Activated CD4-positive, alpha-beta T cell treated with anti-CD3 and anti-CD28 coated beads, Interleukin-2, amount 50 U/mL, for 1 hour (primary cell): ENCODE measurements around the gene NMT2.
A peak's percentile ranks its signal among the peaks of the same experiment; 100 is the strongest.
"Not testable (repeated sequence)": the region's sequence is repeated elsewhere in the genome, so short reads cannot be mapped to it uniquely, and the experiment has no call there.

Source experiments
- DNase-seq: peaks from one replicate; pipeline ENCODE4 v3.0.0-alpha.2; 2020

The NMT2 gene

DNA sequence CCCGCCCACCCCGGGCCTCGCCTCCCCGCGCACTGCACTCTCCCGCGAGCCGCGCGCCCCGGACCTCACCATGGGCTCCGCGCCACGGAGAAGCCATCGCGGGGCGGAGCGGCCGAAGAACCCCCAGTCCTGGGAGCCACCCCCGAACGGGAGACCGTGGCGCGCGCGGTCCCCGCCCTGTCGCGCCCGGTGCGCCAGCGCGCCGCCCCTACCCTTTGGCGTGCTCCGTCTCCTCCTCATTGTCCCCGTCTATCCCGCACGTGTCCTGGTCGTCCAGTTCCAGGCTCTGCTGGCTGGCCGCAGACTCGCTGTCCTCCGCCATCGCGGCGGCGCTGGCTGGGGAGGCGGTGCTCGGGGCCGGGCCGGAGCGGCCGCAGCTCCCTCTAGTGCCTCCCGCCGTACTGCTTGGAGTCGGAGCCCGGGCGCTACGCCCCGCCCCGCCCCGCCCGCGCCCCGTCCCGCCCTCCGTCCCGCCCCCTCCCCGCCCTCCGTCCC lies at the start of gene NMT2:
Gene NMT2, minus strand, starts transcription at position 403 of the 495 bp plus-strand sequence. Its CDS starts 81 bp downstream, at position 322.
- DNase-seq: no peak

DNA sequence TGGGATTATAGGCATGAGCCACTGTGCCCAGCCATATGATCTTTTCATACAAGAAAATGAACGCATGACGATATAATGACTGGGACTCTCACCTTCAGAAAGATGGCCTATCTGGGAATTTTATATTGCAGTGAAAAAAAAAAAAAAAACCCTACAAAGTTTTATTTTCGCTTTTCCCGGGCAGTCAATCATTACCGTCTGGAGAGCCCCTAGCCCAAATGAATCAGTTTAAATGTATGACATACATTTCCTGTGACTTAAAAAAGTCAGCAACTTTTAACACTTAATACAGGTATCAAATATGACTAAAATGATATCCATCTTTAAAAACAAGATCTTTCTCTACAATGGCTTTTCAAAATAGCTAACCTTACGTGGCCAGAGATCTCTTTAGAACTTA lies 48.2 kb upstream of the NMT2 start:
- no peak for DNase-seq

DNA sequence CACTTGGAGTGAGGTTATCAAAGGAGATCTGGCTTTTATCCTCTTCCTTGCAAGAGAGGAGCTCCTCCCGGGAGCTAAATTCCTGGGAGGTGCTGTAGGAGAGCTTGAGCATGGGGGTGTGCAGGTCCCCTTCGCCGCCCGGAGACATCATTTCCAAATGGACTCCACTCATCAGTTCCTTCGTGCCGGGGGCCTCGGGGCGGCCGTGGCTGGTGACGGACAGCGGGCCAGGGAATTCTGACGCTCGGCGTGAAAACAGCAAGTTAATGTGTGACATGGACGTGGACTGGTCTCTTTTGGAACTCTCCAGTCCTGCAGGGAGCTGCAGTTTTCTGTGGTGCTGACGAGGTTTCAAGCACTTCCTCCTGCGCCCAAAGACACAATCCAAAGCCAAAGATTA lies 45.7 kb upstream of the NMT2 start:
- DNase-seq: no peak

DNA sequence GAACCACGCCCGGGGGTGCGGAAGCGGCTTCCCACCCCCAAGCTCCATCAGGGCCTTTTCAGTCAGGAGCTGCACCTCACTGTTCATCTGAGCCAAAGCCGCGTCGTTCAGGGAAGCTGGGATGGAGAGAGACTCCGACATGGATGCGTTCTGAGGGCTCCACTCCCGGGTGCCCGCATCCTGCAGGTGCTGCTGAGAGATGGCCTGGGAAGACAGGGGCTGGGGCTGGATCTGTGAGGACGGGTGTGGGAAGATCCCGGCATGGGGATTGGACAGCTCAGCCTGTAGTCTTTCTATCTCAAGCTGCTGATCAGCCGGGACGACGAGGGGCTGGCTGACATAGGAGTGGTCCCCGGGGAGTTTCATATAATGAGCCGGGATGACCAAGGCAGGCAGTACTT lies 45.0 kb upstream of the NMT2 start:
- no peak for DNase-seq

DNA sequence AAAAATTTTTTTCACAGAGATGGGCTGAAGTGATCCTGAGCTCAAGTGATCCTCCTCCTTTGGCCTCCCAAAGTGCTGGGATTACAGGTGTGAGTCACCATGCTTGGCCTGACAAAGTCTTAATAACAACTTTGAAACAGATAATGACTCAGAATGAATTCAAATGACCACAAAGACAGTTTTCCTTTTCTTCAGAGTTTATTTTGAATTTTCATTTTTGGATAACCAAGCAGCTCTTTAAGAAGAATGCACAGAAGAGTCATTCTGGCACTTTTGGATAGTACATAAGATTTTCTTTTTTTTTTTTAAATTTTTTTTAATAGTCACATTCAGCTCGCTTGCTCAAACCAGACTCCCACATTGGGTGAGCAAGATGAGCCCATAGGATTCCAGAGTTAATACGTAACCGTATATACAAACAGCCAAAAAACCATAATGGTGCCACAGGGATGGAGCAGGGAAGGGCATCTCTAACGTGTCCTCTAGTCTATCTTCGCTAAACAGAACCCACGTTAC lies 43.0 kb upstream of the NMT2 start:
- DNase-seq: no peak

DNA sequence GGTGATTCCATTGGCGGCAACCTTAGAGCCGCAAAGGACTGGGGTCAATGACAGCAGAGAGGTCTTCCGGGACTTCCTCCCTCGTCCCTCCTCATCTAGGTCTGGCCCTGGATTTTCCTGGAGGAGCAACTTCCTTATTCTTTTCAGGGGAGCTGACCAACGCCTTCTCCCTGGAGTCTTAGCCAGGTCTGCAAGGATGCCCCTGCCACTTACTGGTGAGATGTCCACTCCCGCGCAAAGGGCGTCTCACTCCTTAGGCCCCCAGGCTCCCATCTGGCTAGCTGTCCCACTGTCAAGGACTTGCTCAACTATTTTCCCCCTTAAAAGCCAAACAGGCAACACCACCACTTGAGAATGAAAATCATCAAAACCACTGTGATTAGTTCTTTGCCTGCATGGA lies 42.0 kb upstream of the NMT2 start:
- no peak for DNase-seq

DNA sequence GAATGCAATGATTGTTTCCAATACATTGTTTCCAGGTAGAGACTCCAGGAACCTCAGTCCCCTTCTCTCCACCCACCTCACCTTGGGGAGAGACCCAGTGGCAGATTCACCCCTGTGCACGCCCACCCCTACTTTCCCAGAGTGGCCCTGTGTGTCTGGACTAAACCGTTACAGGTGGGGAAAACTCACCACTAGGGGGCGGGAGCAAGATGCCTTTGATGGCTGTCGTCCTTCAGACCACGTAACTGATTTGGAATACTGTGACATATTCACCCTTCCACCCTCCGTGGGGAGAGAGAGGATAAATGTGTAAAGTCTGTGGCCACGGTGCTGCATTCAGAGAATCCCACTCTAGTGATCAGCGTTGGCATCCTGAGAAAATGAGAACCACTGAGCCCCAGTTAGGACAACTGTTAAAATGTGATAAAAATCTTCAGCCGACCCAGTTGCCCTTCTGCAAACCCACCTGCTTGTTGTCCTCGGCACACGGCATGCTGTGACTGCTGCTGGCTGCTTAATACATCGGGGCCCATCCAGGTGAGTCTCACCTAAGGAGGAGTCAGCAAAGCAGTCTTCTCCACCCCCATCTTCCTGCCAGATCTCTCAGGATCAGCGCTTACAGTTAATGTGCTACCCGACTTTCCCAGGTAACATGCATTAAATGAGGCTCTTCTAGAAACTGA lies 41.5 kb upstream of the NMT2 start:
- DNase-seq: peak; percentile 82

DNA sequence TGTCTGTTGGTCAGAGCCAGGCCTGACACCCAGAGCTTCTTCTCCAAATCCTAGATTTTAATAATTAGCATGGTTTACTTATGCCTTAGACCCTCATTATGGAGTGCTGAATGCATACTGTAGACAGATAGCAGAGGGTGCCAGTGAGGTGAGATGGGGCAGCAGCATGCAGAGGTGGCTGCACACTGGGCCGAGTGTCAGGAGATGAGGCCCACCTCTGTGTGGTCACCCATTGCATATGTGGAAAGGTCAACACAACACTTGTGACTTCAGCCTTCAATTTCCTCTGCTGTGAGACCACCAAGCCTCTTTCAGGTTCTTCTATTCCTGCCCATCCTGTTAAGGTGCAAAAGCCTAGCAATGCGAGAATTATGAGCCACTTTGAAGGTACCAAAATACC lies 39.7 kb upstream of the NMT2 start:
- DNase-seq: no peak

DNA sequence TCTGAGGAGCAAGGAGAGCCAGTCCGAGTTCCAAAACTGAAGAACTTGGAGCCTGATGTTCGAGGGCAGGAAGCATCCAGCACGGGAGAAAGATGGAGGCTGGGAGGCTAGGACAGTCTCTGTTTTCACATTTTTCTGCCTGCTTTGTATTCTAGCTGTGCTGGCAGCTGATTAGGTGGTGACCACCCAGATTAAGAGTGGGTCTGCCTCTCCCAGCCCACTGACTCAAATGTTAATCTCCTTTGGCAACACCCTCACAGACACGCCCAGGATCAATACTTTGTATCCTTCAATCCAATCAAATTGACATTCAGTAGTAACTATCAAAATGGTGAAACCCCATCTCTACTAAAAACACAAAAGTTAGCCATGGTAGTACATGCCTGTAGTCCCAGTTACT lies 38.9 kb upstream of the NMT2 start:
- DNase-seq: not testable (repeated sequence)

DNA sequence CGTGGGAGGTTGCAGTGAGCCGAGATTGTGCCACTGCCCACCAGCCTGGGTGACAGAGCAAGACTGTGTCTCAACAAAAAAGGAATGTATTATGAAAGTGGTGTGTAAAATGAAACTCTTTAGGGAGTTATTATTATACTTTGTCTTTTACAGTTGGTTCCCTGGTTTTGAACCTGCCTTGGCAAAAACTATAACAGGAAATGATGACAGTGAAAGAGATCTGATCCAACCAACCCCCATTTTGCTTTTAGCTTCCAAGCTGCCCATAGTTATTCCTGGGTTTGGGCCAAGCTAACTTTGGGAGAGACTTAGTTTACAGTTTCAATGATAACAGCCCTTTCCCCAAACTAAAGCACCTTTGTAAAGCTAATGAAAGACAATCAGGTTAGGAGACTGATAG lies 34.1 kb upstream of the NMT2 start:
- no peak for DNase-seq

DNA sequence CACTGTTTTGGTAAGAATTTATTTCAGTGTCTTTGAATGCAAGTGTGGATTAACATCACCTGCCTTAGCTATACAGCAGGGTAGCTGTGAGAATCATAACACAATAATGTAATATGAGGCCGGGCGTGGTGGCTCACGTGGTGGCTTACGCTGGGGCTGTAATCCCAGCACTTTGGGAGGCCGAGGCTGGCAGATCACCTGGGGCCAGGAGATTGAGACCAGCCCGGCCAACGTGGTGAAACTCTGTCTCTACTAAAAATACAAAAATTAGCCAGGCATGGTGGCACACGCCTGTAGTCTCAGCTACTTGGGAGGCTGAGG lies 33.8 kb upstream of the NMT2 start:
- not testable (repeated sequence) for DNase-seq

DNA sequence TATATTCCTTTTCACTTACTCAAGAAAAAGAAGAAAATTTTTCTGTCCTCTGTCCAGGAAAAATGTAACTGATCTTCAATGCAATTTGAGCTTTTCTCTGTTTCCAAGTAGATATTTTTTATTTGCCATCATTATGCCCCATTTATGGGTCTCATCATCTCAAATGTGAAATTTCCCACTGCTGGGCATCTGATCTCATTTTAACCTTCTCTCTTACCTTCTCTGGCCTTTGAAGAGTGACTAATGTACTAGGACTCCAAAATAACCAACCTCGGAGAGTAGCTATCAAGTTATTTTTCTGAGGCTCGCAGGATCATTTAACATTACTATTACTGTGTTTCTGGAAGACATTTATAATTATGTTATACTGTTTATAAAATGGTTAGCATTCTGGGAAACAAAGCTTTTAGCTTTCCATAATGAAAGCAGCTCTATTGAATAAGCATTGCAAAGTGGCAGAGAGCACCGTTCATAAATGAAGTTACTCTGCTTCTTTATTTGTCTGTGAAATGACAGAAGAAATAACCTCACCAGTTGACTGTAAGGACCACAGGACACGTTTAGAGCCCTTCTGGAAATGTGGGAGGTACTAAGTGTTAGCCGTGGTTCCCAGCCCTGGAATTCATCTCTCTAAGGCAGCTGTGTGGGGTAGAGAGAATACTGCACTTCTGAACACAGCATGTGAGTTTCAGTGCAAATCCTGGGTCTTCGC lies 33.3 kb upstream of the NMT2 start:
- no peak for DNase-seq

DNA sequence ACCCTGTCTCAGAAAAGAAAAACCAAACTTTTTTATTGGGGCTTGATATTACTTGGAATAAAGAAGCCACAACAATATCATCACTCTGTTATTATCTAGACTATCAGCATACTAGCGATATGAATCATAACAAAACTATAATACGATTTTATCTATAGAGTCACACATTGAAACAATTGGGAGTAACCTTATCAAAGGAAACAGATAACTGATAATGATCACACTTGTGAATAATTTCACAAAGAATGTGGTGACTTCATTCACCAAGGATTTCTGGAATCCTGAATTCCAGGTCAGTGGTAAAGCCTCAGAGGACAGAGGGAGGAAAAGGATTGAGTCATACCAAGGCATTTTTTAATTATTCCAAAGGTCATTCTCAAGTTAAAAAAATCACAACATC lies 32.1 kb upstream of the NMT2 start:
- DNase-seq: no peak

DNA sequence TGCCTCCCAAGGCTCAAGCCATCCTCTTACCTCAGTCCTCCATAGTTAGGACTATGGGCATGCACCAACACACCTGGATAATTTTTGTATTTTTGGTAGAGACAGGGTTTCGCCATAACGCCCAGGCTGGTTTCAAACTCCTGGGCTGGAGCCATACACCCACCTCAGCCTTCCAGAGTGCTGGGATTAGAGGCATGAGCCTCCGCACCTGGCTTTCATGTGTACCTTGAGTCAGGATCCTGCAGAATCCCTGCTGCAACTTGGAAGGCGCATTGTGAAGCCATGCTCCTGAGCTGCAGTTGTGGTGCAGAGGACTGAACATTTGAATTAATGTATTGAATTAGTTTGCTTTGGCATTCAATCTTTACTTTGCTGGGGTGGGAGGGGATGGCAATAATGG lies 29.4 kb upstream of the NMT2 start:
- DNase-seq: no peak

DNA sequence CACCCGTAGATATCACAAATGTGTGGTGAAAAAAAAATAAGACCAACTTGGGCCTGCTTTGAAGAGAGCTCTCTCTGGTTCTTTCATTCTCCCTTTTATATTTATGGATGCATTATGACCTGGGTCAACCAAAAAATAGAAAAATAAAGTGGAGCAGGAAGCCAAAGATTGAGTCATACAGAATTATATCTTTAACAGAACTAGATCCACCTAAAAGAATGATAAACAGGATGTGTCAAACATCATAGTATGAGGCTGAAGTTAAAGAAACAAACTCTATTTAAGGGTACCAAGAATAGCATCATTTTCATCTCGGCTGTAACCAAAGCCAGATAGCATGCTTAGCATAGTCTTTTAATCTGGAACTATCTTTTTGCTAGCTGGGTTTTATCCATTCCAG lies 28.8 kb upstream of the NMT2 start:
- no peak for DNase-seq

DNA sequence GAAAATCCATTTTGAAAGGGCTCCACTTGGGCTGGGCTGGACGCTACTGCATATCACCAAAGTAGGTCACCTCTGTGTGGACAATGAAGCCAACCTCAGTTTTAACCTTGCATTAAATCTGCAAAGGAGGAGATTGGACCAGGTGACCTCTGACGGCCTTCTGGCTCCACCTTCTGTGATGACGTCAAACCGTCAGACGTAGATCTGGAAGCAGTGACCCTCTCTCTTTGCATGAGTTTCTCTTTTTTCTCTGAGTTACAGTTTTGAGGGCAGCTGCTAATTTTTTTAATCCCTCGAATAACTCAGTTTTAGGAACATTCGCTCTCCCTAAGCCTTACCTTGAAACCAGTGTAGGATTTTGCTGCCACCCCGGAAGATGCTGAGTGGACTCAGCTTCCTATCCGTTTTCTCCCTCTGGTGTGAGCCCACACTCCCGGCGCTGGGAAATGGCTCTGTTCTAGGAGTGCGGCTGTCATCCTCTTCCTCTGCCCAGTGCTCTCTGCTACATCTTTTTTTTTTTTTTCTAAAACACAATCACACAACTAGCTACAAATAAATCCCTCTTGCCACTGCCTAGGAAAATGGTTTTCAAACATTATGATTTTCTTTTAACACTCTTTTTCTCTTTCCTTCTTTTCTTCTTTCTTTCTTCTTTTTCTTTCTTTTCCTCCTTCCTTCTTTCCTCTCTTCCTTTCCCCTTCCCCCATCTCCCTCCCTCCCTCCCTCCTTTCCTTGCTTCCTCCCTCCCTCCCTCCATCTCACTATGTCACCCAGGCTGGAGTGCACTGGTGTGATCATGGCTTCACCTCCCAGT lies 27.7 kb upstream of the NMT2 start:
- no peak for DNase-seq

DNA sequence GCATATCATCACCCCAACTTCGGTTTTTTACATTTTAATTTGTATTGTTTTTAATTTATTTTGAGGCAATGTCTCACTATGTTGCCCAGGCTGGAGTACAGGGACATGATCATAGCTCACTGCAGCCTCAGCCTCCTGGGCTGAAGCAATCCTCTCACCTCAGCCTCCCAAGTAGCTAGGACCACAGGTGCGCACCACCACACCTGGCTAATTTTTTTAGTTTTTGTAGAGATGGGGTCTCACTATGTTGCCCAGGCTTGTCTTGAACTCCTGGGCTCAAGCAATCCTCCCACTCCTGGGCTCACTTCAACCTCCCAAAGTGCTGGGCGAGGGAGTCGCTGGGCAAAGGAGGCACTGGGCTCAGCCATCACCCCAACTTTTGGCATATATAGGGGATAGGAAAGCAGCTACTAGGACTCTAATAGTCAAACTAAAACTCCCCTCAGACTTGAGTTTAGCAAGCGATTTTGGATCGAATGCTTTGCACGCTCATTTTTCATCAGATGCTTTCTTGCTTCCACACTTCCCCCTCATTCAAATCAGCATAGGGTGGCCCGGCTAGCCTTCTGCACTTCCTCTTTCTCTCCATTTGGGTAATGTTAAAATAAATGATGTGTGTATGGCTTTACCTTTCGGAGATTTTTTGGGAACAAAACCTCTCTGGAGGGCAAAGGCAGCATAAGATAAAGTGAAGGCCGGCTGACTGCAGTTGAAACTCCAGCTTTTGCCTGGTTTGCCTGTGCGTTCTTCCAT lies 20.8 kb upstream of the NMT2 start:
- DNase-seq: no peak

DNA sequence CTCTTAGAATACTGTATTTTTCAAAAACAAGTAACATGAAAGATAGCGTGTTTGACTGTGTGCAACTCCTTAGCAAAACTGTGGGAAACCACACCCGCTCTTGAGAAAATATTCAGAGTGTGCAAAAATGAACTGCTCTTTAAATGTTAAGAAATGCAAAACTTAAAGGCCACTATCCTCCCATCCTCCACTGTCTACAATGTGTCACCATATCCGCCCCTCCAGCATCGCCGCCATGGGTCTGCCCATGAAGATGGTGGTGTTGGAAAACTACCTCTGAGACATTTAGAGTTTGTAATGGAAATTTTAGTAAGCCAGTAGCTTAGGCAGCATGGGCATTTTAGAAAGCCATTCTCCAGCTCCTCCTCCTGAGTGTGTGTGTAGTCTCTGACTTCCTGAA lies 20.1 kb upstream of the NMT2 start:
- peak; percentile 34 for DNase-seq

DNA sequence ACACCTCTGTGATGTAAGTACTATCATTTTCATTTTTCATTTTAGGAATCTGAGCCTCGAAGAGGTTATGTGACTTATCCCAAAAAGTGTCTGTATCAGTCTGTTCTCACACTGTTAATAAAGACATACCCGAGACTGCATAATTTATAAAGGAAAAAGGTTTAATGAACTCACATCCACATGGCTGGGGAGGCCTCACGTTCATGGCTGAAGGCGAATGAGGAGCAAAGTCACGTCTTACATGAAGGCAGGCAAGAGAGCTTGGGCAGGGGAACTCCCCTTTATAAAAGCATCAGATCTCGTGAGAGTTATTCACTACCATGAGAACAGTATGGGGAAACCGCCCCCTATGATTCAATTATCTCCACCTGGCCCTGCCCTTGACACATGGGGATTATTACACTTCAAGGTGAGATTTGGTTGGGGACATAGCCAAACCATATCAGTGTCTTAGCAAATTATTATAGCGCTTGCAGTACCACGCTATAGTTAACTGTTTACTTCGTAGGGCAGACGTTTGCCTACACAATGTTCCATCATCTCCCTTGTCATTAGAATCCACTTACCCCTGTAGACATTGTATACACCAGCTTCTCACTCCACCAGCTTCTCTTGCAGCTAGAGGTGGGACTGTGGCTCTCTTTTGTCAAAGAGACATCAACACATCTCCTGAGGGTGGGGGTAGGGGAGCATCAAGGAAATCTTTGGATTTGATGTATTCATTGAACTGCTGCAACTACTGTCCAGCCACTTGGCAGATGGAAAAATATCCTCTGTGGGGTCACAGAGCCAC lies 15.4 kb upstream of the NMT2 start:
- DNase-seq: no peak

DNA sequence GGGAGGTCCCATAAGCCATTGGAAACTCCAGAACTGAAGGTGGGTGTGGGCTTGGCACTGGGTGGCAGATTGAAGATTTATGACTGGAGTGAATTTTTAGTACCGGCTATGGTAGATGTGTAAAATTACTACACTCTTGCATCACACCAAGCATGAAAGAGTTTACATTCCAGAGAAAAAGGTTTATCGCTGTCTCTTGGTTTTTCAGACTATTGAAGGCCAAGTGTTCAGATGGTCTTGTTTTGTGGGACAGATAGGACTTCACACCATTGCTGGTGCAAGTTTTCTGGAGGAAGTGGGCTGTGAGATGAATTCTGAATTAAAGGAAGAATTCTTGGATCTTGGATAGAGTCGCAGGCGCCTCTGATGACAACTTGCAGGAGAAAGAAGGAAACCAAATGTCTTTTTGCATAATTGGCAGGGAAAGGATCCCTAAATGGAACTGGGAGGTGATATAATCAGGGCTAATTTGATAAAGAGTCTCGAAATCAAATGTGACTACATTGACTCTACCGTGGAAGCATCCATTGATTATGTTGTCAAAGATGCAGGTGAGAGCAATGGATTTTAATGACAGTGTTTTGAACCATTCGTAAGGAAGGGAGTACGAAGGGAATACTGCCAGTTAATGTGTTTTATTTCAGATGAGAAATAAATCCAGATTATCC lies 14.2 kb upstream of the NMT2 start:
- DNase-seq: no peak

DNA sequence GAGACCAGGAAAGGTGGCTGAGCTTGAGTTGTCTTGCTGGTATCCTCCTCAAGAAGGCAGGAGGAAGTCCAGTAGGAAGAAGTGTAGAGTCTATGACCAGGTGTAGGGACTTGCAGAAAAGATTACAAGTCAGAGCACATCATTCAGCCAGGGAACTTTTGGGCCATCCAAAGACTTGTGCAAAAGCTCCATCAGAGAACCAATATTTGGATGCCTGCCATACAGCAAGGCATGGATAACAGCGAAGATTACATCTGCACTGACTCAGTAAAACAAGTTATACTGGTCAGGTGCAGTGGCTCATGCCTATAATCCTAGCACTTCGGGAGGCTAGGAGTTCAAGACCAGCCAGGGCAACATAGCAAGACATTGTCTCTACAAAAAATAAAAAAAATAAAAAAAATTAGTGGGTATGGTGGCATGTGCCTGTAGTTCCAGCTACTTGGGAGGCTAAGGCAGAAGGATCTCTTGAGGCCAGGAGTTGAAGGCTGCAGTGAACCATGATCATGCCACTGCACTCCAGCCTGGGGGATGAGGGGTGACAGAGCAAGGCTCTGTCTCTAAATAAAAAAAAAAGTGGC lies 13.2 kb upstream of the NMT2 start:
- no peak for DNase-seq
